C4-2B (cell line): Measurements from ENCODE around the gene FUT6.

Experiments used
- CTCF ChIP-seq: fragments of 450-650 bp; conservative IDR thresholded peaks from 2 replicates; pipeline ENCODE4 v1.5.1; 2017; ENCODE audit warnings: mild to moderate bottlenecking
- ZFX ChIP-seq: fragments of 450-650 bp; IDR thresholded peaks from 2 replicates; pipeline ENCODE4 v1.6.1; 2017

GRCh38 chr19:5820785-5821184, 18.7 kb downstream of the FUT6 start:
- TF ChIP-seq ZFX, result no peak
- no peak for TF ChIP-seq CTCF
